ENCODE measurements around the gene PDE6D. TPM values are rescaled to one million over a fixed set of nuclear protein-coding genes. Genes with fewer than 3 reads are reported as not detected.
A peak's percentile ranks its signal among the peaks of the same experiment; 100 is the strongest.

Gene PDE6D
- total RNA-seq, 1 experiment from 2014 or later = 43.8 TPM

DNA sequence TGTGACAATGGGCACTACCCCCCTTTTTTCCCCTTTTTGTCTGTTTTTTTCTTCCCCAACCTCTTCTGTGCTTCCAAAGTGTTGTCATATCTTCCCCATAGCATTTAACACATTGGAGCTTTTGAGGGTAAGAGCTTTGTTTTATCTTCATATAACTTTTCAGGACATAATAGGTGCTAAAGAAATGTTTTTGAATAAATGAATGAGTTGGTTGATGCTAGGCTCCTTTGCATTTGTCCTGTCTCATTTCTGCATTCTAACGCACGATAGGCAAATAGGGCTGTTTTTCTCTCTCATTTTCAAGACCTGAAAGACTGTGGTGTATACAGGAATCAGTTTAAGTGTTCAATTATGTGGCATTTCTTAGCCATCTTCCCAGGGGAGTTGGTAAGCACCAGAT is 4.3 kb upstream of the PDE6D start:
- Histone ChIP-seq H2AFZ (ENCODE audit: low read length) (peak overlapping the region; percentile 82; the same call in 1 of the 2 replicates), H3K79me2 (ENCODE audit: low read length) (peaks cover 41% of the 10 kb centered on the region), H3K4me3 (ENCODE audit: low read length) (peak overlapping the region; percentile 97; the same call in 1 of the 2 replicates), H3K4me2 (ENCODE audit: low read length) (peak overlapping the region; percentile 82), H3F3A (ENCODE audit: low read length, unreplicated experiment) (no peaks in the 10 kb centered on the region), H3K27ac (ENCODE audit: low read length) (no peak overlapping the region), H3K36me3 (ENCODE audit: low read depth, low read length) (peaks cover 5% of the 10 kb centered on the region), H3K9me3 (ENCODE audit: low read length) (no peaks in the 10 kb centered on the region), H3K27me3 (ENCODE audit: low read length) (no peaks in the 10 kb centered on the region), H3K4me1 (ENCODE audit: insufficient read depth, low read length) (peaks cover 26% of the 10 kb centered on the region), H3K9me2 (replicated peaks; ENCODE audit: low read length) (no peaks in the 10 kb centered on the region), H3K9ac (ENCODE audit: low read length) (no peak overlapping the region), H4K20me1 (ENCODE audit: low read length) (peaks cover 11% of the 10 kb centered on the region; the same call in 1 of the 2 replicates)
- ChIA-PET POLR2A (ENCODE audit: unreplicated experiment) (no interaction called here), CTCF (interaction anchor here (0.8 kb wide), 1 partner anchor 10 kb away, joined by 3 read pairs; no protein-coding TSS in a partner anchor)
- ATAC-seq (no peak), DNase-seq (no peak)
- TF ChIP-seq, protein P1, sequence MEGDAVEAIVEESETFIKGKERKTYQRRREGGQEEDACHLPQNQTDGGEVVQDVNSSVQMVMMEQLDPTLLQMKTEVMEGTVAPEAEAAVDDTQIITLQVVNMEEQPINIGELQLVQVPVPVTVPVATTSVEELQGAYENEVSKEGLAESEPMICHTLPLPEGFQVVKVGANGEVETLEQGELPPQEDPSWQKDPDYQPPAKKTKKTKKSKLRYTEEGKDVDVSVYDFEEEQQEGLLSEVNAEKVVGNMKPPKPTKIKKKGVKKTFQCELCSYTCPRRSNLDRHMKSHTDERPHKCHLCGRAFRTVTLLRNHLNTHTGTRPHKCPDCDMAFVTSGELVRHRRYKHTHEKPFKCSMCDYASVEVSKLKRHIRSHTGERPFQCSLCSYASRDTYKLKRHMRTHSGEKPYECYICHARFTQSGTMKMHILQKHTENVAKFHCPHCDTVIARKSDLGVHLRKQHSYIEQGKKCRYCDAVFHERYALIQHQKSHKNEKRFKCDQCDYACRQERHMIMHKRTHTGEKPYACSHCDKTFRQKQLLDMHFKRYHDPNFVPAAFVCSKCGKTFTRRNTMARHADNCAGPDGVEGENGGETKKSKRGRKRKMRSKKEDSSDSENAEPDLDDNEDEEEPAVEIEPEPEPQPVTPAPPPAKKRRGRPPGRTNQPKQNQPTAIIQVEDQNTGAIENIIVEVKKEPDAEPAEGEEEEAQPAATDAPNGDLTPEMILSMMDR (conservative IDR thresholded peaks at IDR 0.05; ENCODE audit: low read depth, low read length) = no peak
- TF ChIP-seq EZH2 (IDR thresholded peaks at IDR 0.05; ENCODE audit: low read length, unreplicated experiment) (no peak), EZH2phosphoT487 (IDR thresholded peaks at IDR 0.05; ENCODE audit: borderline replicate concordance, low read length) (no peak)
- intact Hi-C loops (cut with micrococcal nuclease) = no loop called here
- BruUV-seq (replicated peaks) = no TSS peak

DNA sequence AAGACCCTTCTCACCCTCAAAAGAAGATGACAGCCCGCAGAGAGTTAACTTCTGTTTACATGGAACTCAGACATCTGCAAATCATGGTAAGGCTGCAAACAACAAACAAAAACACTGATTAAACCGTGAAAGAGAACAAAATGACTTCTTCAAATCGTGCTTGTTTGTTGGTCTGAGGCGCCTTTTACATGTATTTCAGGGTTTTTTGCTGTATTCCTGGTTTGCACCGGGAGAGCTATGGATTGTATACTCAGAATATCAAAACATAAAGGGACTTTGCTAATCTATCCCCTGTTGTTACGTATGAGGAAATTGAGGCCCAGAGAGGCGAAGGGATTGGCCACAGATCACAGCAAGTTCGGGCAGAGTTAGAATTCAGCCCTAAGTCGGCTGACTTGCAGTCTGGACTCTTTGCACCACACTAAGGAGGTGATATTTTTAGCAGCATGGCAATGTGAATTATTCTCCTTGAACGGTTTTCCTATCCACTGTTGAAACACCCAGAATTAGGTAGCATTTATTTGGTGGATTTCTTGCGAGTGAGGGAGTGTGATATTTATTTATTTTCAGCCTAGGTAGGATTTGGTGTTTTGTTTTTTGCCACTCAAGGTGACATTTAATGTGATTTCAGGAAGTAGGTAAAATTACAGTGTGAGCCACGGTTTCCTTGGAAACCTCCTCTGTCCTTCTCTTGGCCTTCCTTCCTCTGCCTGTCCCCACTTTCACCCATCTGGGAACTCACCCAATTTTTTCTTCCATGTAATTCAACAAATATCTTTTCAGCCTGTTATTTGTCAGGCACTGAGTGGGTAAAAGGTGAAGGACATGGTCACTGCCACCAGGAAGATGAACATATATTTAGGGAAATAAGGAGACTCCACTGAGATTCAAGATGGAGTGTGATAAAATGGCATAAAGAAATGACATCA is 980 bp upstream of the PDE6D start:
- H3K79me2 ChIP-seq (ENCODE audit: low read length) = peaks cover 25% of the 10 kb centered on the region
- DNase-seq = peak; percentile 30
- H3K9ac ChIP-seq (ENCODE audit: low read length) = peak overlapping the region; percentile 38
- no peaks in the 10 kb centered on the region for H3K36me3 ChIP-seq (ENCODE audit: low read depth, low read length)
- ATAC-seq = no peak
- ChIA-PET CTCF (no interaction called here), POLR2A (ENCODE audit: unreplicated experiment) (no interaction called here)
- no peaks in the 10 kb centered on the region for H3F3A ChIP-seq (ENCODE audit: low read length, unreplicated experiment)
- H3K4me1 ChIP-seq (ENCODE audit: insufficient read depth, low read length) = peaks cover 25% of the 10 kb centered on the region
- peak overlapping the region; percentile 78 for H2AFZ ChIP-seq (ENCODE audit: low read length)
- no peak overlapping the region for H3K27ac ChIP-seq (ENCODE audit: low read length)
- TF ChIP-seq, protein P1 (conservative IDR thresholded peaks at IDR 0.05; ENCODE audit: low read depth, low read length) = no peak
- TF ChIP-seq EZH2 (IDR thresholded peaks at IDR 0.05; ENCODE audit: low read length, unreplicated experiment) (no peak), EZH2phosphoT487 (IDR thresholded peaks at IDR 0.05; ENCODE audit: borderline replicate concordance, low read length) (no peak)
- no peaks in the 10 kb centered on the region for H3K9me3 ChIP-seq (ENCODE audit: low read length)
- H3K4me3 ChIP-seq (ENCODE audit: low read length) = peak overlapping the region; percentile 73
- no peaks in the 10 kb centered on the region for H3K9me2 ChIP-seq (replicated peaks; ENCODE audit: low read length)
- H3K27me3 ChIP-seq (ENCODE audit: low read length) = no peaks in the 10 kb centered on the region
- TSS peak; percentile 50 for BruUV-seq (replicated peaks)
- H4K20me1 ChIP-seq (ENCODE audit: low read length) = peaks cover 2% of the 10 kb centered on the region; the same call in 1 of the 2 replicates
- H3K4me2 ChIP-seq (ENCODE audit: low read length) = peak overlapping the region; percentile 87
- intact Hi-C loops (cut with micrococcal nuclease) = no loop called here

Measured in PC-3 (cell line).